A549 treated with CpdA at 1 μM for 4 hours (cell line): Measurements from ENCODE around the gene PTCH2. TPM values are rescaled to one million over a fixed set of nuclear protein-coding genes. Genes with fewer than 3 reads are reported as not detected.

ENCODE experiments used
- total RNA-seq: library from RNA; stranded (reverse); fragments of 200-300 nt; extraction: Qiagen RNA extraction; gene quantifications from 5 replicates; pipeline ENCODE4 v1.2.3, GENCODE V29; 2022; ENCODE audit warnings: low read depth

Gene PTCH2
- 0.17 to 0.31 TPM (median 0.21 TPM) in 5 replicates for total RNA-seq

GRCh38 chr1:44842862-44843655, at the start of gene PTCH2:
Gene PTCH2, minus strand, starts transcription at chr1:44843253. Its CDS starts 321 bp downstream, at chr1:44842932.

GRCh38 chr1:44808063-44808937, 34.8 kb downstream of the PTCH2 start, which contains the start of gene BTBD19:
Gene BTBD19, plus strand, starts transcription at chr1:44808523. Its CDS starts 298 bp downstream, at chr1:44808821.

GRCh38 chr1:44806704-44807363, 36.2 kb downstream of the PTCH2 start, which contains the start of gene DYNLT4:
Gene DYNLT4, minus strand, starts transcription at chr1:44807351. Its CDS starts 683 bp downstream, at chr1:44806668.

DNA sequence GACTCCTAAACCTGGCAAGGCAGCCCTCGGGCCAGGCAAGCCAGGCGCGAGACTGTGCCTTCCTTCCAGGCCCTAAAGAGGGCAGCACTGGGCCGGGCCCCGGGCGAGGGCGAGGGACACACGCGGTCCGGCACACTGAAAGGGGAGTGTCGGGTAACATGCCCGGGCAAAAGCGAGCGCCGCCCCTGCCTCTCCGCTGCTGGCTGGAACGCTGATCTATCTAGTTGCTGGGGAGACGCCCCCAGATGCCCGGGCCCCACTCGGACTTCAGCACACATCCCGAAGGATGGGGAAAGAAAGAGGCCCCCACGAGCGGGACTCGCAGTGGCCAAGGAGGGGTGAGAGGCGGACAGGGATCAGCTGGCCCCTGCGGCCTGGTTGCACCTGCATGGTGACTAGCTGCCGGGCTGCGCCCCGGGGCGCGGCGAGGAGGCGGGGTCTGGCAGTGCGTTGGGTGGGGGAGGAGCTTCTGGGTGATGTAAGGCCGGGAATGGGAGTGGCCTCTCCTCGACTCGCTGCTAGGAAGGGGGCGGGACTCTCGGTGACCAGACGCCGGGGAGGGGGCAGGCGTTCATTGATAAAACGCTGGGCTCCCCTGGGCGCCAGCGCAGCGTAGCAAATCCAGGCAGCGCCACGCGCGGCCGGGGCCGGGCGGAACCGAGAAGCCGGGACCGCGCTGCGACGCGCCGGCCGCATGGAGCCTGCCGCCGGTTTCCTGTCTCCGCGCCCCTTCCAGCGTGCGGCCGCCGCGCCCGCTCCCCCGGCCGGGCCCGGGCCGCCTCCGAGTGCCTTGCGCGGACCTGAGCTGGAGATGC, 43.1 kb downstream of the PTCH2 start, which contains the start of gene PLK3:
PLK3 (plus strand) TSS at position 608 of the 815 bp plus-strand sequence; CDS start at position 695, 87 bp downstream.

GRCh38 chr1:44788120-44788860, 54.8 kb downstream of the PTCH2 start, which contains the start of gene BEST4:
Gene BEST4, minus strand, starts transcription at chr1:44788170. Its CDS starts 465 bp downstream, at chr1:44787705.

DNA sequence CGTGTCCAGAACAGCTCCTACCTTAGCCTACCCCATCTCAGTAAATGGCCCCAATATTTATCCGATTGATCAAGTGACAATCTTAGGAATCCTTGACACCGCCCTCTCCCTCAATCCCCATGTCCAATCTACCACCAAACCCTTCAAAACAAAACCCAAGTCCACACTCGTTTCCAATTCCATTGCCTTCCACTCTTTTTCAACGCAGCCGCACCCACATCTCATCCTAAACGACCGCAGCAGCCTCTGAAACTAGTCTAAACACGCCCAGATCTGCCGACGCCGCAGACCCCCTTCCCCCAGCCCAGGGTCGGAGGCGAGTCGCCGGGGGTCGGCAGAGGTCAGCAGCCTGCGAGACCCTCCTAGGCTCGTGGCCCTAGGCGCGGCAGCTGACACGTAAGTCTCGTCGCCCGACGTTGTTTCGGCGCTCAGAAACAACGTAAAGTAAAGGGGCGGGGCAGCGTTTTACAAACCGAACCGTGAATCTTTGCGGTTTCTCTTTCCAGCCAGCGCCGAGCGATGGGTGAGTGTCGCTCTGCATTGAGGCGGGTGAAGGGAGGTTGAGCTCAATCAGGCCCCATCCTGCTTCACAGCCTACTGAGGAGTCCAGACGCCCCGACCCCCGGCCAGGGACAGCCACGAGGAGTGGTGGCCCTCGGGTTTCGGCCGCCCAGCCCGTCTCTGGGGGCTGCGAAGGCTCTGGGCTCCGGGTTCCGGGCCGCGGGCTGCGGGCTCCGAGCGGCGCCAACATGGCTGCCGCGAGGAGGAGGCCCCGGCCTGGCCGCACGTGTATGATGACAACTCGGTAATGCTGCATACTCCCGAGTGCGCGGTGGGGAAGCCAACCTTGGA, 67.7 kb downstream of the PTCH2 start, which contains the start of gene RPS8:
RPS8 (plus strand) TSS at position 463 of the 852 bp plus-strand sequence; CDS start at position 520, 57 bp downstream.

Other genes starting within 250 kb of the PTCH2 start
- 7.1 to 9.2 TPM (median 8.4 TPM) in 5 replicates for gene TMEM53, start 168.8 kb downstream of the PTCH2 start, total RNA-seq
- 0.48 to 1.1 TPM (median 0.66 TPM) in 5 replicates for gene ARMH1, start 168.5 kb downstream of the PTCH2 start, total RNA-seq
- not detected in 5 replicates for gene RNU5D-1, start 112.1 kb downstream of the PTCH2 start, total RNA-seq
- 37.1 to 47.6 TPM (median 39.4 TPM) in 5 replicates for gene KIF2C, start 103.4 kb downstream of the PTCH2 start, total RNA-seq
- gene RPS8, start 67.7 kb downstream of the PTCH2 start, total RNA-seq: 1,576 to 1,761 TPM (median 1,722 TPM) in 5 replicates
- 0.29 to 0.44 TPM (median 0.30 TPM) in 5 replicates for gene BEST4, start 55.1 kb downstream of the PTCH2 start, total RNA-seq
- 13.8 to 17.7 TPM (median 15.6 TPM) in 5 replicates for gene PLK3, start 42.9 kb downstream of the PTCH2 start, total RNA-seq
- gene DYNLT4, start 35.9 kb downstream of the PTCH2 start, total RNA-seq: 0.29 to 0.70 TPM (median 0.57 TPM) in 5 replicates
- 2.4 to 3.8 TPM (median 2.6 TPM) in 5 replicates for gene BTBD19, start 34.7 kb downstream of the PTCH2 start, total RNA-seq
- 18.6 to 22.2 TPM (median 20.0 TPM) in 5 replicates for gene EIF2B3, start 143.3 kb upstream of the PTCH2 start, total RNA-seq
- gene HECTD3, start 168.1 kb upstream of the PTCH2 start, total RNA-seq: 14.1 to 19.8 TPM (median 18.0 TPM) in 5 replicates
- 42.7 to 48.2 TPM (median 44.7 TPM) in 5 replicates for gene UROD, start 169.0 kb upstream of the PTCH2 start, total RNA-seq